WERI-Rb-1 (cell line): ENCODE data around the gene RASL10A.
"Not testable (repeated sequence)": the region's sequence is repeated elsewhere in the genome, so short reads cannot be mapped to it uniquely, and the experiment has no call there.

Experiments used
- DNase-seq: peaks from one replicate; pipeline ENCODE4 v3.0.0-alpha.2; 2020
- H3K27ac ChIP-seq: fragments of 250-450 bp; sonication (Bioruptor Pico); 2 replicates; pipeline ENCODE4 v1.5.1; 2020; ENCODE audit warnings: mild to moderate bottlenecking, moderate library complexity
- H3K27me3 ChIP-seq: fragments of 250-450 bp; sonication (Bioruptor Pico); 2 replicates; pipeline ENCODE4 v1.5.1; 2021; ENCODE audit warnings: mild to moderate bottlenecking, low read depth, moderate library complexity; ENCODE audit not compliant: insufficient read depth, severe bottlenecking
- H3K36me3 ChIP-seq: fragments of 250-450 bp; sonication (Bioruptor Pico); 2 replicates; pipeline ENCODE4 v1.5.1; 2020; ENCODE audit warnings: mild to moderate bottlenecking, moderate library complexity
- H3K4me3 ChIP-seq: 2 replicates; pipeline ENCODE4 v1.5.1; 2011; ENCODE audit warnings: low read depth, mild to moderate bottlenecking, control low read depth, low read length
- H3K9me3 ChIP-seq: fragments of 250-450 bp; sonication (Bioruptor Pico); 2 replicates; pipeline ENCODE4 v1.5.1; 2021; ENCODE audit warnings: mild to moderate bottlenecking, moderate library complexity; ENCODE audit not compliant: severe bottlenecking
- TF ChIP-seq, protein P1 (sequence below): IDR thresholded peaks from 2 replicates; pipeline ENCODE4 v1.5.1; 2011; ENCODE audit warnings: low read depth, mild to moderate bottlenecking, control low read depth, inconsistent platforms, low read length

RASL10A gene

DNA sequence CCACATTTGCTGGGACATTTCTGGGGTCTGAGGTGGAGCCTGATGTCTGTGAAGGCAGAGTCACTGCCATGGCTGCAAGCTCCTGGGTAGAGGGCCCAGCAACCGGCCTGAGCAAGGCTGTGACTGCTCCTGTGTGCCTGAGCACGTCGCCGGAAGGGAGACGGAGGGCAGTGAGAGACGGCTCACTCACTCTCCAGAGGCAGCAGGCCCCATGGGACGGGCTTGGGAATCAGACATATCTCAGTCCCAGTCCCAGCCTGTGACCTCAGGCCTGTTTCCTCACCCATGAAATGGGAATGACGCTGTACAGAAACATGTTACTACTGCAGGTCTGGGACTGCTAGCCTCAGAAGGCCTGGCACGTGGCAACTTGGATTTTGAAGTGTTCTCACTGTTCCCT is 36.4 kb upstream of the RASL10A start:
- H3K9me3 ChIP-seq, result no peaks in the 10 kb centered on the region
- peaks cover 78% of the 10 kb centered on the region for H3K36me3 ChIP-seq
- no peak overlapping the region for H3K4me3 ChIP-seq
- no peak overlapping the region for H3K27ac ChIP-seq
- no peak for DNase-seq
- TF ChIP-seq, protein P1, sequence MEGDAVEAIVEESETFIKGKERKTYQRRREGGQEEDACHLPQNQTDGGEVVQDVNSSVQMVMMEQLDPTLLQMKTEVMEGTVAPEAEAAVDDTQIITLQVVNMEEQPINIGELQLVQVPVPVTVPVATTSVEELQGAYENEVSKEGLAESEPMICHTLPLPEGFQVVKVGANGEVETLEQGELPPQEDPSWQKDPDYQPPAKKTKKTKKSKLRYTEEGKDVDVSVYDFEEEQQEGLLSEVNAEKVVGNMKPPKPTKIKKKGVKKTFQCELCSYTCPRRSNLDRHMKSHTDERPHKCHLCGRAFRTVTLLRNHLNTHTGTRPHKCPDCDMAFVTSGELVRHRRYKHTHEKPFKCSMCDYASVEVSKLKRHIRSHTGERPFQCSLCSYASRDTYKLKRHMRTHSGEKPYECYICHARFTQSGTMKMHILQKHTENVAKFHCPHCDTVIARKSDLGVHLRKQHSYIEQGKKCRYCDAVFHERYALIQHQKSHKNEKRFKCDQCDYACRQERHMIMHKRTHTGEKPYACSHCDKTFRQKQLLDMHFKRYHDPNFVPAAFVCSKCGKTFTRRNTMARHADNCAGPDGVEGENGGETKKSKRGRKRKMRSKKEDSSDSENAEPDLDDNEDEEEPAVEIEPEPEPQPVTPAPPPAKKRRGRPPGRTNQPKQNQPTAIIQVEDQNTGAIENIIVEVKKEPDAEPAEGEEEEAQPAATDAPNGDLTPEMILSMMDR, result no peak
- H3K27me3 ChIP-seq, result no peaks in the 10 kb centered on the region

DNA sequence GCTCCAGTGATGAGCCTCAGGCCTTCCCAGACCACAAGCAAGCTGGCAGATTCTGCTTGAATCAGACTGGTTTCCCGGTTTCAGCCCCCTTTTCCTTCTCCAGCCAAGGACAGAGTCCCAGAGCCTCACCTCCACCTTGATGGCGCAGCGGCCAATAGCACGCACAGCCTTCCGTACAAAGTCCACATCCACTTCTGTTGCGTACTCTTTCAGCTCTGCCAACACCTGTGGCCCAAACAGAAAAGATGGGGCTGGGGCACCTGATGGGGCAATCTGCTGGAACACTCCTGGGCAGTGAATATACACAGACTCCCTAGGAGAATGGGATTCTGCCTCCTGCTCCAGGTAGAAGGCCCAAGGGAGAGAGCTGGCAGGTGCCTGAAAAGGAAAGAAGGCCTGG is 35.5 kb upstream of the RASL10A start:
- Histone ChIP-seq H3K36me3 (peaks cover 78% of the 10 kb centered on the region), H3K4me3 (no peak overlapping the region)

DNA sequence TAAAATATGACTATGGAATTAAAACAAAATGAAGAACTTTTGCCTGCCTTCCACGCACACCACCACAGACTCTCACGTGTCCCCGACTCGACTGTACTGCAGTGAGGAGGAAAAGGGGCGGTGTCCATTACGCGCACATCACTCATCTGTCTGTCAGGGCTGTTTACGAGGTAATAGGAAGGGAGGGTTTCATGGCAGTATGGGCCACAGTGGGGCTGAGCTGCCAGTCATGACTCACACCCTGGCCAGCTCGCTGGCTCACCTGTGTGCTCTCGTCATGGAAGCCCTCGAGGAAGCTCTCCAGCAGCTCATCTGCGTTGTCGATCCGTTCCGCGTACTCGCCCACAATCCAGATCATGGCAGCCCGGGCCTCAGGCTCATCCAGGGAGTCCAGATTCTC is 33.5 kb upstream of the RASL10A start:
- TF ChIP-seq, protein P1, result no peak
- peaks cover 64% of the 10 kb centered on the region for H3K36me3 ChIP-seq
- H3K9me3 ChIP-seq, result no peaks in the 10 kb centered on the region
- no peaks in the 10 kb centered on the region for H3K27me3 ChIP-seq
- DNase-seq, result no peak
- no peak overlapping the region for H3K27ac ChIP-seq
- H3K4me3 ChIP-seq, result no peak overlapping the region

More for the DNA sequence above, 35.5 kb upstream of the RASL10A start:
- TF ChIP-seq, protein P1, result no peak
- H3K9me3 ChIP-seq, result no peaks in the 10 kb centered on the region
- DNase-seq, result no peak
- no peak overlapping the region for H3K27ac ChIP-seq
- no peaks in the 10 kb centered on the region for H3K27me3 ChIP-seq

DNA sequence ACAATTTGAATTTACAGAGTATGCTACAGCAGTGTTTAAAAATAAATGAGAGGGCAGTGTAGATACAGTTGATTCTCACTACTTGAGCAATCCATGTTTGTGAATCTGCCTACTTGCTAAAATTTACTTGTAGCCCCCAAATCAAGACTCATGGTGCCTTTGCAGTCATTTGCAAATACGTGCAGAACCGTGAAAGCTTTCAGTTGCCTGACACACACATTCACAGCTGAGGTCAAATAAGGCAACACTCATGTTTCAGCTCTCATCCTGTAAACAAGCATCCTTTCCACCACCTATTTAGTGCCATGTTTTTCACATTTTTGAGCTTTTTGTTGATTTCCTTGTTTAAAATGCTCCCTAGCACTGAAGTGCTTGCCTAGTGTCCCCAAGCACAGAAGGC is 32.5 kb upstream of the RASL10A start:
- DNase-seq, result no peak
- TF ChIP-seq, protein P1, result no peak
- Histone ChIP-seq H3K27me3 (no peaks in the 10 kb centered on the region), H3K4me3 (no peak overlapping the region), H3K27ac (peak overlapping the region; percentile 88), H3K9me3 (no peaks in the 10 kb centered on the region), H3K36me3 (peaks cover 57% of the 10 kb centered on the region)

DNA sequence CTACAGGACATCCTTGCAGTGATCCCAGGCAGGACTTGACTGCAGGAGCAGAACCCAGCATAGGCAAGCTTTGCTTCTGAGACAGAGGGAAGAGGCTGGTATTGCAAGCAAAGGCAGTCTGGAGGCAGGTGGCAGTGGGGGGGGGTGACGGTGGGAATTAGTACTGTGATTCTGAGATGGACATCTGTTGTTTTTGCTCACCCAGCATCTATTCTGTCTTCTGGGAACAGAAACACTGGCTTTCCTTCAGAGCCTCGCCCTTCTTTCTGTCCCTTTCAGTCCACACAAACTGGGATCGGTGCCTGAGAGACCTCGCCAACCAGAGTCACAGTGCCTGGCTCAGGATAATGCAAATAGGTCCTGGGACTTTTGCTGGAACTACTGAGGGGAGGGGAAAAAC is 31.2 kb upstream of the RASL10A start:
- Histone ChIP-seq H3K9me3 (no peaks in the 10 kb centered on the region), H3K4me3 (peak overlapping the region; percentile 26), H3K36me3 (peaks cover 53% of the 10 kb centered on the region), H3K27me3 (no peaks in the 10 kb centered on the region), H3K27ac (peak overlapping the region; percentile 88)
- DNase-seq, result peak; percentile 92
- TF ChIP-seq, protein P1, result no peak

DNA sequence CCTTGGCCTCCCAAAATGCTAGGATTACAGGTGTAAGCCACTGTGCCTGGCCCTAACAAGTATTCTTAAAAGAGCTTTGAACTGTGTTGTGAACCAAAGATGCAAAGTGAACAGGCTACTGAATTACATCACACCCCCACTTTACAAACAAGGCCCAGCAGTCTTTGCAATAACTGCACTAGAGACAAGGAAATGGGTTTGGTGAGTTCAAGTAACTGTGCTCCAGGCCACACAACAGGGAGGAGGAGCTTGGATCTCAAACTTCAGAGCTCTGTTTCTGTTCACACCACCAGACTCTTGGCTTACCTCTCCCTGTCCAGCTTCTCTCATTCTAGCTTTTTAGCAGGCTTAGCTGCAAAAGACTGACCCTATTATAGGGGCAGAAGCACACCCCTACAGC is 30.4 kb upstream of the RASL10A start:
- no peak for DNase-seq
- Histone ChIP-seq H3K4me3 (peak overlapping the region; percentile 26), H3K9me3 (no peaks in the 10 kb centered on the region), H3K27ac (peak overlapping the region; percentile 88), H3K27me3 (no peaks in the 10 kb centered on the region), H3K36me3 (peaks cover 53% of the 10 kb centered on the region)
- TF ChIP-seq, protein P1, result no peak

DNA sequence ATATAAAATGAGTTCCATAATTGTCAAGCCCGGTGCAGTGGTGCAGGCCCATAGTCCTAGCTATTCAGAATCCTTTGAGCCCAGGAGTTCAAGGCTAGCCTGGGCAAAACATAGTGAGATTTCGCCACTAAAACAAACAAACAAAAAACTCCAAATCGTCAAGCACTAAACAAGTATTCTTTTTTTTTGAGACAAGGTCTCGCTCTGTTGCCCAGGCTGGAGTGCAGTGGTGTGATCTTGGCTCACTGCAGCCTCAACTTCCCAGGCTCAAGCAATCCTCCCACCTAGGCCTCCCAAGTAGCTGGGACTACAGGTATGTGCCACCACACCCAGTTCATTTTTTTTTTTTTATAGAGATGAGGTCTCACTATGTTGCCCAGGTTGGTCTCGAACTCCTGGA is 29.4 kb upstream of the RASL10A start:
- DNase-seq, H3K9me3 ChIP-seq, H3K4me3 ChIP-seq, H3K27me3 ChIP-seq: not testable (repeated sequence)
- Histone ChIP-seq H3K36me3 (peaks cover 53% of the 10 kb centered on the region), H3K27ac (peak overlapping the region; percentile 20; the same call in 1 of the 2 replicates)
